Suprapubic skin (tissue), 3 donors: ENCODE measurements around the gene SMARCC2.

Experiments used
- CTCF ChIP-seq, 2 donors: fragments of 200-600 bp in 1 of 2; fragments of 450-650 bp in 1 of 2; sonication (generic) in 1 of 2; IDR thresholded peaks; one replicate each; pipeline ENCODE4 v1.5.1; 2016 to 2019; ENCODE audit warnings: antibody characterized with exemption in 2 of 2, mild to moderate bottlenecking in 1 of 2, moderate library complexity in 1 of 2
- EP300 ChIP-seq: sonication (generic); formaldehyde crosslinking; IDR thresholded peaks from one replicate; pipeline ENCODE4 v1.6.1; 2017; ENCODE audit warnings: antibody characterized with exemption

- TF ChIP-seq CTCF (IDR thresholded peaks at IDR 0.05) = no peak
- TF ChIP-seq EP300 = no peak
Measured at GRCh38 chr12:56204275-56204674, 15.0 kb upstream of the SMARCC2 start.
